GM12873 (cell line): ENCODE measurements around the gene BCL6.

Source experiments
- CTCF ChIP-seq: IDR thresholded peaks from 2 replicates; pipeline ENCODE4 v1.5.1; 2012; ENCODE audit warnings: low read depth, mild to moderate bottlenecking, moderate library complexity, low read length, control low read depth; ENCODE audit not compliant: insufficient read depth; ENCODE audit errors: missing control alignments

BCL6 gene

GRCh38 chr3:187726564-187726963 lies 18.7 kb downstream of the BCL6 start:
- TF ChIP-seq CTCF, result no peak

DNA sequence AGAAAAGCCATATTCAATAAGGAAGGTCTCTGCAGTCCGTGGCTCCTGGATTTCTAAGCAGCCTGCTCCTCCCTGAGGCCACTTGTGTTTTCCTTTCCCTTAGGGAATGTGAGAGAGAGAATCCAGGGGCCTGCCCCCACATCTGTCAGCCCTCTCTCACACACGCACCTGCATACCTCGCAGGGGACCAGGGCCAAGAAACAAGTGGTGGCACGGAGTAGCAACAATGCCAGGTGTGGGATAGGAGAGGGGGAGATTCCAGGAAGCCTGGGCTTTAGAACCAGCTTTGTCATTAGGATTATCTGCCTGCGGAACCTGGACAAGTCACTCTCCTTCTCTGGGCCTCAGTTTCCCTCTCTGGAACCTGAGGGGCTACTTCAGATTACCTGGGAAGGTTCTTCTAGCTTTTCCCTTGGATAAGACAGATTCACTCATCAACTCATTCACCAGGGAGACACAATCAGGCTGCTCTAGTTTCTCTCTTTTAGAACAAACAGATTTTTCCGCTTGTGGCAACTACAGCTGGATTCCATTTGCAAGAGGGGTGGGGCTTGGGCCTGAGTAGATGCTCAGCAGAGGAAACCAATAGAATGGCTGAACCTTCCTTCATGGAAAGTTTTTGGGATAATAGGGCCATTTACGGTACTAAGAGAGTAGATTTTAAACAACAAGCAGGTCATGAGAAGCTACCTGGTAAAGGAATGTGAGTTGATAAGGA lies 19.5 kb downstream of the BCL6 start:
- no peak for TF ChIP-seq CTCF

- TF ChIP-seq CTCF, result no peak
Observed at GRCh38 chr3:187725224-187725623, 20.0 kb downstream of the BCL6 start.

DNA sequence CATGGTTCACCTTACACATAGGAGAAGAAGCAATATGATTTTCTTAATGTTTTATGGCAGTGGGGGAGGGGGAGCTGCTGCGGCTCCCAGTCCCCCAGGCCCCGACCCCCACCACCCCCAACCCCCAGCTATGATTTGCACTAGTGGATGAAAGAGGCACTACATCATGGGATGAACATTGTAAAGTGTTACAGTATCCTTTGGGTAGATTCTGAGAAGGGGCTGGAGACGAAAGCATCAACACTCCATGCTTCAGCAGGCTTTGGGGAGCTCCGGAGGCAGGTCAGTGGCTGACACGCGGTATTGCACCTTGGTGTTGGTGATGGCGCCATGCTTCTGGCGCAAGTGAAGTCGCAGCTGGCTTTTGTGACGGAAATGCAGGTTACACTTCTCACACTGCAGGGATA lies 23.1 kb downstream of the BCL6 start:
- TF ChIP-seq CTCF, result peak; percentile 4

- TF ChIP-seq CTCF, result no peak
Observed at GRCh38 chr3:187721055-187721454, 24.2 kb downstream of the BCL6 start.

- TF ChIP-seq CTCF, result no peak
Observed at GRCh38 chr3:187720337-187720670, 25.0 kb downstream of the BCL6 start.

GRCh38 chr3:187719628-187720336 lies 25.5 kb downstream of the BCL6 start:
- TF ChIP-seq CTCF, result no peak
